GM23248 (cell line): Measurements from ENCODE around the gene GLP1R.

Source experiments
- EZH2 ChIP-seq: fragments of 200-600 bp; sonication (generic); IDR thresholded peaks from 2 replicates; pipeline ENCODE4 v1.6.1; 2018; ENCODE audit warnings: antibody characterized with exemption, mild to moderate bottlenecking; ENCODE audit not compliant: insufficient read depth, poor library complexity, severe bottlenecking
- EZH2phosphoT487 ChIP-seq: fragments of 200-600 bp; sonication (generic); IDR thresholded peaks from 2 replicates; pipeline ENCODE4 v1.6.1; 2018; ENCODE audit warnings: antibody characterized with exemption, moderate library complexity, mild to moderate bottlenecking, low read depth; ENCODE audit not compliant: insufficient read depth

- no peak for TF ChIP-seq EZH2
- no peak for TF ChIP-seq EZH2phosphoT487
These were observed 75.5 kb downstream of the GLP1R start for GRCh38 chr6:39124114-39124513.
